ENCODE data around the gene CDK18. TPM values are rescaled to one million over a fixed set of nuclear protein-coding genes. Genes with fewer than 3 reads are reported as not detected.

CDK18 gene
- total and polyA plus RNA-seq, 2 of the 8 experiments (the other 6 are each of a cell fraction or from before 2014, with no cell fraction given): 31.2 to 44.0 TPM

DNA sequence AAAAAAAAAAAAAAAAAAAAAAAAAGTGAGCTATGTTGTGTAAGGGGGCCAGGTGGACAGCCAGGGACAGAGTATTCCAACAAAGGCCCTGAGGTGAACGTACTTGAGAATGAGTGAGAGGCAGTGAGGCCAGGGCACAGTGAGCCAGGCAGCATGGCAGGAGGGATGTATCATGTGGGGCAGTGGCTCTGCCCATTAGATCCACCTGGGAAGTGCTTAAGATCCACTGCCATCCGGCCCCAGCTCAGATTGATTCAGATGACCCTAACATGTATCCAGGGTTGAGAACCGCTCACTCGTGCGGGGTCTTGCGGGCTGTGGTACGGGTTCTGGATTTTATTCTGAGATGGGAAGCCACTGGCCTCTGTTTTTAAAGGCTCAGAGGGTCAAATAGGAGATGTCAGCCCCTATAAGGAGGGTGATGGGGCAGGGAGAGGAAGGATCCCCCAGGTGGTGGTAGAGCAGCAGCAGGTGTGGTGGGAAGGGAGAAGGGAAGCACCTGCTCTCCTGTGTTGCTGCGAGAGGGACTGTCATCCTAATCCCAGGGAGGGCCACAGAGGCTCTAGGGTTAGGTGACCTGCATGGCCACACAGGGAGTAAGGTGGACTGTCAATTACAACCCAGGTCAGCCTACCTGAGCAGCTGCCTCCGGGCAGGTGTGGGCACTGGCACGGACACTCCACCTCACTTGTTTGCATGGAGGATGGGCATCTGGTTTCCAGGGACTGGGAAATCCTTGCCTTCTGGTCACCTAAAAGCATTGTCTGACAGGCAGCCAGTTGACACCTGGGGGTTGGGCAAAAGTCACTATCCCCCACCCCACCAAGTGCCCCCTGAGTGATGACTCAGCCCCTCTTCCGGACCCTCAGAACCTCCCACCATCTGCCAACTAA lies 31.6 kb downstream of the CDK18 start:
- Histone ChIP-seq H4K20me1 (replicated peaks in 1 of 2; ENCODE audit: control insufficient read depth in 1 of 2, insufficient read depth in 2 of 2, low read length in 2 of 2) (peaks cover 3 to 6% of the 10 kb centered on the region in 2 experiments), H3K36me3 (ENCODE audit: control insufficient read depth in 2 of 4, insufficient read depth in 4 of 4, low read length in 3 of 4) (peaks cover 0 to 6% (median 3%) of the 10 kb centered on the region in 4 experiments; a peak in 4 of 8 replicates), H3K4ac (replicated peaks; ENCODE audit: insufficient read length, low read depth, low read length) (no peak overlapping the region), H2BK5ac (ENCODE audit: low read depth, low read length) (no peak overlapping the region), H3K56ac (replicated peaks; ENCODE audit: insufficient read length, low read depth, low read length) (no peak overlapping the region), H3K18ac (ENCODE audit: extremely low read depth, low read length) (no peak overlapping the region), H2BK12ac (ENCODE audit: low read depth, low read length) (no peak overlapping the region), H2AFZ (ENCODE audit: low read length) (no peak overlapping the region), H4K91ac (replicated peaks; ENCODE audit: insufficient read length, low read length) (no peak overlapping the region), H2BK120ac (replicated peaks; ENCODE audit: low read depth, low read length) (no peak overlapping the region), H3K27me3 (replicated peaks in 1 of 4; ENCODE audit: control insufficient read depth in 3 of 4, extremely low read depth in 1 of 4, insufficient read depth in 3 of 4, low read length in 3 of 4) (peaks cover 0 to 15% (median 7%) of the 10 kb centered on the region in 4 experiments; a peak in 6 of 7 replicates), H3K79me2 (ENCODE audit: control insufficient read depth in 1 of 2, insufficient read depth in 2 of 2, low read length in 2 of 2) (no peaks in the 10 kb centered on the region), H4K8ac (ENCODE audit: extremely low read depth, insufficient read depth, low read length) (no peak overlapping the region), H2AK5ac (ENCODE audit: low read depth, low read length) (no peak overlapping the region), H3K23ac (ENCODE audit: insufficient read length) (no peak overlapping the region), H3K4me3 (ENCODE audit: extremely low read depth in 1 of 4, insufficient read depth in 2 of 4, low read depth in 3 of 4, low read length in 4 of 4) (no peak overlapping the region), H2BK20ac (ENCODE audit: low read length) (no peak overlapping the region), H3K4me1 (replicated peaks in 1 of 4; ENCODE audit: control insufficient read depth in 3 of 4, insufficient read depth in 4 of 4, low read length in 3 of 4) (no peaks in the 10 kb centered on the region; a peak in 2 of 7 replicates), H3K27ac (ENCODE audit: low read depth, low read length) (no peak overlapping the region), H2BK15ac (ENCODE audit: low read length) (no peak overlapping the region), H3K9ac (replicated peaks in 1 of 4; ENCODE audit: extremely low read depth in 1 of 4, low read depth in 3 of 4, low read length in 3 of 4) (no peak overlapping the region), H4K5ac (ENCODE audit: insufficient read length, low read depth, low read length) (no peak overlapping the region), H3K79me1 (ENCODE audit: low read depth, low read length) (no peaks in the 10 kb centered on the region), H3K9me3 (ENCODE audit: insufficient read depth in 2 of 2, low read depth in 1 of 2, low read length in 1 of 2) (peaks cover 0 to under 1% of the 10 kb centered on the region in 2 experiments; a peak in 1 of 4 replicates), H3K14ac (ENCODE audit: insufficient read length) (no peak overlapping the region), H3K23me2 (ENCODE audit: low read depth, low read length) (no peaks in the 10 kb centered on the region), H3K4me2 (ENCODE audit: insufficient read depth in 1 of 2, low read depth in 2 of 2, low read length in 2 of 2) (no peak overlapping the region)
- CTCF ChIA-PET (ENCODE audit: partially characterized antibody): interaction anchor here (0.6 to 47.3 kb wide), 13 partner anchors 8 to 1129 kb away, joined by 3 to 1626 read pairs (median 3); partner anchors contain the start of gene CDK18
- no peak for FAIRE-seq
- DNase-seq (ENCODE audit: low read depth in 1 of 2, low spot score in 2 of 2): peak in 1 of 2 experiments; percentile 45
- POLR2A ChIA-PET (ENCODE audit: partially characterized antibody): interaction anchor here (0.9 to 3.4 kb wide), 5 partner anchors 8 to 59 kb away, joined by 3 to 27 read pairs (median 4); no protein-coding TSS in a partner anchor
- no peak for TF ChIP-seq SIN3A (conservative IDR thresholded peaks at IDR 0.05 in 1 of 2, IDR thresholded peaks at IDR 0.05 in 1 of 2; ENCODE audit: low read depth in 1 of 2, low read length in 2 of 2)
- no peak for TF ChIP-seq SP4 (IDR thresholded peaks at IDR 0.05; ENCODE audit: low read length)
- TF ChIP-seq SAP30 (IDR thresholded peaks at IDR 0.05; ENCODE audit: insufficient read depth, insufficient replicate concordance, low read length): no peak
- peak; percentile 55; the same call in 1 of the 2 replicates for TF ChIP-seq POLR2AphosphoS5 (IDR thresholded peaks at IDR 0.05; ENCODE audit: low read depth, low read length)
- TF ChIP-seq RNF2 (IDR thresholded peaks at IDR 0.05; ENCODE audit: borderline replicate concordance, low read depth, low read length, missing control alignments, poor library complexity, severe bottlenecking): no peak
- TF ChIP-seq RAD21 (IDR thresholded peaks at IDR 0.05 in 1 of 2, conservative IDR thresholded peaks at IDR 0.05 in 1 of 2; ENCODE audit: low read depth in 2 of 2, low read length in 2 of 2): no peak
- no peak for TF ChIP-seq KDM4A (IDR thresholded peaks at IDR 0.05; ENCODE audit: low read depth, low read length, severe bottlenecking)
- WGBS, 2 experiments (ENCODE audit: extremely low coverage in 1 of 2, insufficient coverage in 1 of 2, insufficient read length in 1 of 2, insufficient replicate concordance in 2 of 2, low coverage in 1 of 2, low lambda C conversion rate in 2 of 2, missing lambda C conversion rate in 1 of 2): 90% methylated on average over 11 of the region's 11 CpGs; no CpG with 5 or more reads in 1 of the 2 experiments
